H1 (cell line): ENCODE data around the gene IVL.

ENCODE experiments used
- POLR2A ChIP-seq, 2 experiments: IDR thresholded peaks; 1 replicate in 1 of 2; 2 replicates in 1 of 2; pipeline ENCODE4 v1.6.1; 2011; ENCODE audit warnings: low read depth in 2 of 2, low read length in 2 of 2, mild to moderate bottlenecking in 2 of 2; ENCODE audit errors: control extremely low read depth in 1 of 2
- RAD21 ChIP-seq, 2 experiments: IDR thresholded peaks in 1 of 2; conservative IDR thresholded peaks in 1 of 2; 2 replicates each; pipeline ENCODE4 v1.6.1; 2011; ENCODE audit warnings: low read depth in 2 of 2, low read length in 2 of 2, improper control_type of control experiment in 1 of 2, inconsistent platforms in 1 of 2, mild to moderate bottlenecking in 1 of 2, moderate library complexity in 1 of 2
- TF ChIP-seq, protein P1 (sequence below), 3 experiments: IDR thresholded peaks; 1 replicate in 2 of 3; 2 replicates in 1 of 3; pipeline versions ENCODE4 v1.5.1 to v1.6.1; 2011; ENCODE audit warnings: low read length in 3 of 3, mild to moderate bottlenecking in 3 of 3, inconsistent platforms in 2 of 3, low read depth in 1 of 3, moderate library complexity in 1 of 3; ENCODE audit not compliant: insufficient read depth in 1 of 3; ENCODE audit errors: control extremely low read depth in 1 of 3

DNA sequence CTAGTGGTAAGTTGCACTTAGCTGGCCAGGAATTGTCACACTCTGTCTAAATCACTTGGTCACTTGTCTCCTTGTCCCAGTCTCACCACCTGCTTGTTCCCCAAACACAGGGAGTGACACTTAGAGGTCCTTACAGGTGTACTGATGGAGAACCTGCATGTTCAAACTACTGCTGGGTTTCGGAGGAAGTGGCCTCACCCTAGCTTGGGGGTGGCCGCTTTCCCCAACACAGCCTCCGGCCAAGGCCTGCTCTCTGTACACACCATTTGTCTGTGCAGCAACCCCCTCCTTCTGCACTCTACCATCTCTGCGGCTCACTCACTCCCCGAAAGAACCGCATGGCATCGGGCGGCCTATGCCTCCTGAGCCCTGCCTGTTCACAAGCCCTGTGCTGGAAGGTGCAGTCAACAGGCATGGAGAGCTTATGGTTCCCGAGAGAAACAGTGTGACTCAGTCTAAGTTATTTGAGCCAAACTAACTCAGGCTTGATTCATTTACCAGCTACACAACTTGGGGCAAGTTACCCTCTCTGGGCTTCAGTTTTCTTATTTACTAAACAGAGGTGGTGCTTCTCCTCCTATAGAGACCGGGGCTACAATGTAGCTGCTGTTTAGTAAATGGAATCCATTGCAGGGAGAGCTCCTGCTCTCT is 51.6 kb downstream of the IVL start:
- no peak for TF ChIP-seq POLR2A (IDR thresholded peaks at IDR 0.05; ENCODE audit: control extremely low read depth in 1 of 2, low read depth in 2 of 2, low read length in 2 of 2)
- no peak for TF ChIP-seq RAD21 (IDR thresholded peaks at IDR 0.05 in 1 of 2, conservative IDR thresholded peaks at IDR 0.05 in 1 of 2; ENCODE audit: low read depth in 2 of 2, low read length in 2 of 2)
- TF ChIP-seq, protein P1, sequence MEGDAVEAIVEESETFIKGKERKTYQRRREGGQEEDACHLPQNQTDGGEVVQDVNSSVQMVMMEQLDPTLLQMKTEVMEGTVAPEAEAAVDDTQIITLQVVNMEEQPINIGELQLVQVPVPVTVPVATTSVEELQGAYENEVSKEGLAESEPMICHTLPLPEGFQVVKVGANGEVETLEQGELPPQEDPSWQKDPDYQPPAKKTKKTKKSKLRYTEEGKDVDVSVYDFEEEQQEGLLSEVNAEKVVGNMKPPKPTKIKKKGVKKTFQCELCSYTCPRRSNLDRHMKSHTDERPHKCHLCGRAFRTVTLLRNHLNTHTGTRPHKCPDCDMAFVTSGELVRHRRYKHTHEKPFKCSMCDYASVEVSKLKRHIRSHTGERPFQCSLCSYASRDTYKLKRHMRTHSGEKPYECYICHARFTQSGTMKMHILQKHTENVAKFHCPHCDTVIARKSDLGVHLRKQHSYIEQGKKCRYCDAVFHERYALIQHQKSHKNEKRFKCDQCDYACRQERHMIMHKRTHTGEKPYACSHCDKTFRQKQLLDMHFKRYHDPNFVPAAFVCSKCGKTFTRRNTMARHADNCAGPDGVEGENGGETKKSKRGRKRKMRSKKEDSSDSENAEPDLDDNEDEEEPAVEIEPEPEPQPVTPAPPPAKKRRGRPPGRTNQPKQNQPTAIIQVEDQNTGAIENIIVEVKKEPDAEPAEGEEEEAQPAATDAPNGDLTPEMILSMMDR (IDR thresholded peaks at IDR 0.05; ENCODE audit: control extremely low read depth in 1 of 3, insufficient read depth in 1 of 3, low read depth in 1 of 3, low read length in 3 of 3): no peak
